ENCODE results near the gene KCNMA1.

DNA sequence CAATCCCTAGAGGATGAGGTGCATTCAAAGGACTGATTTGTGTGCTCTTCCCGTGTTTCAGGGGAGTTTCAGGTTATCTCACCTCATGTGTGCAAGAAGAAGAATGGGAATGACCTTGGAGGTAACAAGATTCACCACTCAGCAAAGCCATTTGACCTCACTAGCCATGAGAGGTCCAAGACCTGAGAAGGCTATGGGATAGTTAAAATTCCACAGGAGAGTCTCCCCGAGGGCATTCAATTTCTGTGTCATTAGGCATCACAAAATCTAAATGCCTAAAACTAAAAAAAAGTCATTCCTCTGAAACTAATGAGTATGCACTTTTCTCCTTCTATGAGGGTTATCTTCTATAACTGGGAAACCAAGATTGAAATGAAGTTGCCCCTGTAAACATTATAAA lies 433.4 kb downstream of the KCNMA1 start:
- TF ChIP-seq, protein P1, sequence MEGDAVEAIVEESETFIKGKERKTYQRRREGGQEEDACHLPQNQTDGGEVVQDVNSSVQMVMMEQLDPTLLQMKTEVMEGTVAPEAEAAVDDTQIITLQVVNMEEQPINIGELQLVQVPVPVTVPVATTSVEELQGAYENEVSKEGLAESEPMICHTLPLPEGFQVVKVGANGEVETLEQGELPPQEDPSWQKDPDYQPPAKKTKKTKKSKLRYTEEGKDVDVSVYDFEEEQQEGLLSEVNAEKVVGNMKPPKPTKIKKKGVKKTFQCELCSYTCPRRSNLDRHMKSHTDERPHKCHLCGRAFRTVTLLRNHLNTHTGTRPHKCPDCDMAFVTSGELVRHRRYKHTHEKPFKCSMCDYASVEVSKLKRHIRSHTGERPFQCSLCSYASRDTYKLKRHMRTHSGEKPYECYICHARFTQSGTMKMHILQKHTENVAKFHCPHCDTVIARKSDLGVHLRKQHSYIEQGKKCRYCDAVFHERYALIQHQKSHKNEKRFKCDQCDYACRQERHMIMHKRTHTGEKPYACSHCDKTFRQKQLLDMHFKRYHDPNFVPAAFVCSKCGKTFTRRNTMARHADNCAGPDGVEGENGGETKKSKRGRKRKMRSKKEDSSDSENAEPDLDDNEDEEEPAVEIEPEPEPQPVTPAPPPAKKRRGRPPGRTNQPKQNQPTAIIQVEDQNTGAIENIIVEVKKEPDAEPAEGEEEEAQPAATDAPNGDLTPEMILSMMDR (IDR thresholded peaks at IDR 0.05), result no peak
- no peak for TF ChIP-seq POLR2A (IDR thresholded peaks at IDR 0.05; ENCODE audit: low read depth)
- TF ChIP-seq EP300 (IDR thresholded peaks at IDR 0.05), result no peak
